HPDE6-E6E7 (cell line): Measurements from ENCODE around the gene NRGN.
"Not testable (repeated sequence)": the region's sequence is repeated elsewhere in the genome, so short reads cannot be mapped to it uniquely, and the experiment has no call there.

Experiments used
- DNase-seq: peaks from one replicate; pipeline ENCODE4 v3.0.0; 2011; ENCODE audit warnings: missing footprints; ENCODE audit errors: extremely low spot score

NRGN gene

DNA sequence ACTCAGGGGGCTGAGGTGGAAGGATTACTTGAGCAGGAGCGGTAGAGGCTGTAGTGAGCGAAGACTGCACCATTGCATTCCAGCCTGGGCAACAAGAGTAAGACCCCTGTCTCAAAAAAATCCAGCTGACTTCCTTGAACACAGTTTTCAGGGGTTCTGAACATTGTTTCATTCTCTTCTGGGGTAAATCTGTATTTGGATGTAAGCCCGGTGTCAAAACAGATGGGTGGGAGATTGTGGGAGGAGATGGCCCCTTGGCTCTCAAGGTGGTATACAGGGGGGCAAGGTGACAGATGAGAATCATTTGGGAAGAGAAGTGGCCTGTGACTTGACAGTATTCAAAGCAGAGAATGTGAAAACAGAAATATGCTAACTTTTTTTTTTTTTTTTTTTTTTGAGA, 17.6 kb downstream of the NRGN start:
- DNase-seq, result no peak

DNA sequence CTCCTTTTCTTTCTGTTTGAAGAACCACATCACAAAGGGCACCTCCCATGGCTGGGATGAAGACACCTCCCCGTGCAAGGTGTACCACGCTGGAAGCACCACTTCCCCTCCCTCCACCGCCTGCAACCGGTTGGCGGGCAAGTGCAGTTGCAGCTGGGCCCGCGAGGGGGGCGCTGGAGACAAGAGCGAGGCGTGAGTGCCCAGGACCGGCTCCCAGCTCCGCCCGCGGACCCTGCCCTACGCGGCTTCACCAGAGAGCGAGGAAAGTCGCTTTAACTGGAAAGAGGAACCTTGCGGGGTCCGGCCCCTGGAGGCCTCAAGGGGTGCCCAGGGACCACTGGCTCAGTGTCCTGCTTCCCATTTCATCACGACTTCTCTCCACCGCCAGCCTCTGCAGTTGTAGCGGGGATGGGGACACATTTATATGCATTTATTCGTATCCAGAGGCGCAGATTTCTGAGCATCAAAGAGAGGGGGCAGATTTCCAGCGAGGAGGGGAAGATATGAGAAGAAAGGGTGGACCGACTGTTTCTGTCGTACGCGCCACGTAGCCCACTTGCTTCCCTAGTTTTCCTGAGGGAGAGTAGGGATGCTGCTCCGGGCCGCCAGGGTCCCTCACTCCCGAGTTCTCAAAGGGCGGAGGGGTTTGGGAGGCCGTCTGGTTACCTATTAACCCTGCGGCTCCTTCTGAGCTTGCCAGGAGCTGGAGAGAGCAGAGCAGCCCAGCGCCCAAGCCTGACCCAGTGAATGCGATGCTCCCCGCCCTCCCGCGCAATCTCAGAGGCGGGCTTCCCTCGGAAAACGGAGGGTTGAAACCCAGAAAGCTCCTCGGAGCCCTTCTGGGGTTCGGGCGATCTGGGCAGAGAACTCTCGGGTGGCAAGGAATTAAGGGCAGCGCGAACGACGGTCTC, 18.9 kb downstream of the NRGN start:
- no peak for DNase-seq

DNA sequence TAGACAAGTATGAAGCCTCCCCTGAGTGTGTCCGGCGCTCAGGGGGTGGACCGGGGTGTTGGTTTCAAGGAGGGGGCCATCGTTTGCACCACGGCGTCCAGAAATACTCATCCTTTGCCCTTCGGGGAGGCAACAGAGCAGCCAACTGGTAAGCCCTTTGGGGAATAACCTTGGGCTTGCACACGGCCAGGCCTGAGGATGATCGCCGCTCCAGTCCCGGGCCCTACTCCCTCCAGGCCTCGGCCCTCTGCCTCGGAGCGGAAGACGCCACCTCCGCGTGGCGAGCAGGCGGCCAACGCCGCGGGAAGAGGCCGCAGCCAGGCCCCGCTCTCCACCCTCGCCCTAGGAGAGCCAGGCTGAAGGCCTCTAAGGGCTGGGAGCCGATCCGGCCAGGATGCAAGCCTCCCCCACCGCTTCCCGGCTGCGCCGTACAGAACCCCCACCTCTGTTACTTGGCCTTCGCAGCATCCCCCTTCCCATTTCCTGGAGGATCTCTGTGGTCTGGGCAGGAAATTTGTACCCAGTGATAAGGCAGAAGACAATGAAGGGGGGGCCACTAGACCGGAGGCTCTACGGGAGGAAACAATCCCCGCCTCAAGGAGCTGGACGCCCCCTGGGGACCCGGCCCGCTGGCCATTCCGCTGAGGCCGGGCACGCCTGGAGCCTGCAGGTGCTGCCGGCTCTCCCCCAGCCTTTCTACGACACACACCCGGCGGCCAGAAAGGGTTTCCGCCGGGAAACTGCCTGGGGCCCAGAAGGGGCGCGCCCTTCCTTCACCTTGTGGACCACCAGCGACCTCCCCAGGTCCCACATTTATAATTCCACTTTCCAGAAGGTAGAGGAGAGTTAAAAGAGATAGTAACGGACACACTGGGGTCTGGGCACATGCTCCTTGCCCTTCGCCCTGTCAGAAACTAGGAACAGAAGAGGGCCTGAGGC, 19.8 kb downstream of the NRGN start:
- no peak for DNase-seq

DNA sequence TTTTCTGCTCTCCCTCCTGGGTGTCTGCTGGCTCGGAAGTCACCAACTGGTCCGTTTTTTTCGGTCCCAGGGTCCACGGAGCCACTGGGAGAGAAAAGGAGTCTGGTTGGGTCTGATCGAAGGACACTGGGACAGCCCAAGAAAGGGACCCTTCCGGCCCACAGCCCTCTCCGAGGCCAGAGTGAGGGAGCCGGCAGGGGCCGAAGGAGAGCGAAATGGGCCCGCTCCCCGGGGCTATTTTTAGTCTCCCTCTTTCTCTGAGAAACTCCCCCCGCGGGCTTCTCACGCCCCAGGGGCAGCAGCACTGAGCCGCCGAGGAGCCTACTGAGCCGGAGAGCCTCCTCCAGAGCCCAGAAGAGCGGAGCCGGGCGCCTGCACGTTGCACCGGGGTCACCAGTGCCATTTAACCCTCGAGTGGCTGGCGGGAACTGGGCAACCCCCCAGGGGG, 20.5 kb downstream of the NRGN start:
- DNase-seq, result no peak

DNA sequence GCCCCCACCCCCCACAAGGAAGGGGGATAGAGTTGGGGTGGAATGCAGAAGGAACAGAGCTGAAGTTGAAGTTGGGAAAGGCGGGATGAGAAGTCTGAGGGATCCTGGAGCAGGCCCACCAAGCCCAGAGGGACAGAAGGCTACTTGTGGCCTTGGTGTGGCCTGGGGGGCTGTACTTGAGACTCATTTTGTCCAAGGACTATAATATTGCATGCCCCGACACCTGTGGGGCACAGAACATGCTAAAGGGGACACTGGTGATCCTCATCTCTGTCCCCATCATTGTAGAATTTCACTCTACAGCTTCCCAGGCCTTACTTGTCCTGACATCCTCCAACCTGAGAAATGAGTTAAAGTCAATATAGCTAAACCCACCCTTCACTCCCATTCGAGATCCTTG, 21.1 kb downstream of the NRGN start:
- DNase-seq, result no peak

DNA sequence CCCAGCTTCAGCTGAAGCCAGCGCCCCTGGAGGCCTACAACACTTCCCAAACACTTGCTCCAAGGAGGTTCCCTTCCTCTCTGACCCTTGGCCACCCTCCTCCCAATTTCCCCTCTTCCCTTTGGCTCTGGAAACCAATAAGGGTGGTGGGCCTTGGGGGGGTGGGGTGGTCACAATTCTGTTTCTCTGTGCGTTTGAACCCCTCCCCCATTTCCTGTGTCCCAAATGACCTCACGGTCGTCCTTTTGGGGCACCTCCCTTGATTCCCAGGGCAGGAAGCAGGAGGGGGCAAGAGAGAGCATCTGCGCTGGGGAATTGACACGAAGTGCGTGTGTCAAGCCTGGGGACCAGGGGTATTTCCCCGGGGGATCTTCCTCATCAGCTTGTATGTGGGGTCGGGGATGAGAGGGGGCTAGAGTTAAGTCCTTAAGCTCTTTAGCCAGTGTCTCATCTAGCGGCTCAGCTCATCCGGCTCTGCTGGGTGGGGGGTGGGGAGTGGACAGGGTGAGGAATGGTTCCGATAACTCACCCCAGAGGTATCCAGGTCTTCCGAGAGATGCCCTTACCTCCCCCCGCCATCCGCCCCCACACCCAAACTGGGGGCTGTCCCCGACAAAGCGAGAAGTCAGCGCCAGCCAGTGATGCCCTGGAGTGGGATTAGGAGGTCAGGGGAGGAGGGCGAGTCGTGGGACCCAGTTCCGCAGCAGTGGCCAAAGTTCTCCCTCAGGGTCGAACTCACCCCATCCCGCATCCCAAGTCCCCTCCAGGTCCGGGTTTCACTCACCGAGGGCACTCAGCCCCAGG, 21.8 kb downstream of the NRGN start:
- DNase-seq, result no peak

DNA sequence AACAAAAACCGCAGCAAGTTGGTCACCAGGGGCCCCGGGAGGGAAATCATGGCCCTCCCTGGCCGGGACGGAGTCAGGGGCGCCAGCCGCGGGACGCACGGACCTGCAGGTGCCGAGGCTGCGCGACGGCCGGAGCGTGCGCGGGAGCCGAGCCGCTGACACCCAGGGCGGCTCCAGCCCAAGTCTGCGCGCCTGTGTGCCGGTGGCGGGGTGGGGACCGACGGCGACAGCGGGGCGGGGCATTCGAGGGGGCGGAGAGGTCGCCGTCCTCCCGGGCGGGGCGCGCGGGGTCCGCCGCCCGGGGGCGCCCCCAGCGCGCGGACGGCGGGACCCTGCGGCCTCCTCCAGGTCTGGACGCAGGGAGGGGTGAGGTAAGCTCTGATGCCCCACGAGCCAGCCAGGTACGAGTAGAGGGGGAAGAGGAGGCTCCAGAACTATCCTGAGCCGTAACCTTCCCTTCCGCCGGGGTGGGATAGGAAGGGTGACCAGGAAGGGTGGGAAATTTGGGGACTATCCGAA, 22.4 kb downstream of the NRGN start, which contains the start of gene ESAM:
Gene ESAM, minus strand, starts transcription at position 186 of the 519 bp plus-strand sequence. Its CDS starts 136 bp downstream, at position 50.
- DNase-seq, result no peak

DNA sequence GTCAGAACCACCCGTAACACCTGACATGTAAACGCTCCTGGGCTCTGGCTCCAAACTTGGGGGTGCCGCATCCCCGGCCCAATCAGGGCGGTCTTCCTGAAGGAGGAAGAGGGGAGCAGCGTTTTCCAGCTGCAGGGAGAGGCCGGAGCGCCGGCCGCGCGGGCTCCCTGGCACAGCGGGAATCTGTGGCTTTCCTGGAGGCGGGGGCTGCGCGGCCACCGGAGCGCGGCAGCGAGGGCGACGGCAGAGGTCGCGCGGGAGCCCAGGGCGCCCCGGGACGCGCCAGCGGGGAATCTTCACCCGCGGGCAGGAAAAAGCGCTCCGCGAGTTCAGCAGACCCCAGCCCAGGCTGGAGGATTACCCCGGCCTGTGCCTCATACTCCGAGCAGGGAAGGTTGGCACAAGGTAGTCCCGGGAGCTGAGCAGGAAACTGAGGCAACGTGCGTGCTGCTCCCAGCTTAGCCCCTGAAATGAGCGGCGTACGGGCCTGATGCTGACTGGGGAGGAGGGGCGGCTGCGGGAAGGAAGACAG, 22.9 kb downstream of the NRGN start:
- no peak for DNase-seq

DNA sequence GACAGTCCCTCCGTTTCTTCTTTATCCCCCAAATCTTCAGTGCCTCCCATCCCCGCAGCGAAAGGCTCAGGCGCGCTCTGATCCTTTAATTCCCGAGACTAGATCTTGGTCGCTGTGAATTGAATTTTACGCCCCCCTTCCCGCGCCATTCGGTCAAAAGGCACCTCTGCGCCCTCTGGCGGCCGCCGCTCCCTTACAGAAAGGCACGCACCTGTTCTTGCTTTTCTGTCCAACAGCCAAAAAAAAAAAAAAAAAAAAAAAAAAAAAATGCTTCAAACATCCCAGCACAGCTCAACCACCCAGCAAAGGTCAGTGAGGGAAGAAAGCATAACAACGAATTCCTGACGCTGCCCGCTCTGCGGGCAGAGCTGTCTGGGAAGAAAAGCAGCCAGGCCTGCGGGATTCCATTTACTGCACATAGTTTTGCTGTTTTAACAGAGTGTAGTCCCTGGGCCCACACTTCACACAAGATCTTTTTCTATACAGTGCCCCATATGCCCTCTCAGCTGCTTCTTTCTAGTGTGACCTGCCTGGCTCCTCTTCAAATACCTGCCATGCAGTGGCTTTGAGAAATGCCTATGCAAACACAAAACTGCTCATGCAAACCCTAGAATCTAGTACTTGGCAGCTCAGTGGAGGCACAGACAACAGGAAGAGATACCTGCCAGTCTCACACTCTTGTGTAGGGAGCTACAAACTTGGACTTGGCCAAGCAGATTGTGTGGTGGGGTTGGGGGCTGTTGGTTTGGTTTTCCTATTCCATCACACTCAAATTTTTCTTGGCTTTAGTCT, 23.6 kb downstream of the NRGN start:
- no peak for DNase-seq

DNA sequence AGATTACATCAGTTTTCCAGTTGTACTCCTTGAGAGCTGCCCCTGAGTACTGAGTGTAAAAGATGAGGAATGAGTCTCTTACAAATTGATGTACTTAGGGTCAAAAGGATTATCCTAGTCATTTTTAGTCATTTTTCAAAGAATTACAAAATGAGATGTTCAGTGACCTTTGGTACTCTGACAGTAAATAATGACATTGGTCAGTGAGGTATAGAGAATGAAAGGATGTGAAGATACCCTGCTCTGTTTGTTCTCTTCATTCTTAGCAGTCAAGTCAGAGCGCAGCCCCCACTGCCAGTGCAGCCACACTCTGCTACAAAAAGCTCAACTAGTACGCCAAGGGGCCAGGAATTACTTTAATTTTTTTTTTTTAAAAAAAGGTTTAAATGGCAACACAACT, 26.4 kb downstream of the NRGN start:
- no peak for DNase-seq

DNA sequence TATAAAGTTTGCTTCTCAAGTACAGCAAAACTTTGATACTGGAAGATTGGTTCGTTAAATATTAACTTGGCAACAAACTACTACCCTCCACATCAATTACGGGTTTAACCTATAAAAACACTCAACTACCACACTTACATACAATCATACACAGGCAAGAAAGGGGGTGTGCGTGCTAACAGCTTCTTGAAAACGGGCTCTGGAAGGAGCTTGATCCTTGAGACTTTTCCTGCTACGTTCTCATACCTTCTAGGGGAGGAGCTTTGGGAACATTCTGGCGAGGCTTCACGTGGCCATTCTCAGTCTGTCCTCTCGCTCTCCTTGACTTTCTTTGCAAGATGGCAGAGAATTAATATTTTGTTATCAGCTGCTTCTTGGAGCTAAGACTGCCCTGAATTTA, 29.2 kb downstream of the NRGN start:
- DNase-seq, result no peak

DNA sequence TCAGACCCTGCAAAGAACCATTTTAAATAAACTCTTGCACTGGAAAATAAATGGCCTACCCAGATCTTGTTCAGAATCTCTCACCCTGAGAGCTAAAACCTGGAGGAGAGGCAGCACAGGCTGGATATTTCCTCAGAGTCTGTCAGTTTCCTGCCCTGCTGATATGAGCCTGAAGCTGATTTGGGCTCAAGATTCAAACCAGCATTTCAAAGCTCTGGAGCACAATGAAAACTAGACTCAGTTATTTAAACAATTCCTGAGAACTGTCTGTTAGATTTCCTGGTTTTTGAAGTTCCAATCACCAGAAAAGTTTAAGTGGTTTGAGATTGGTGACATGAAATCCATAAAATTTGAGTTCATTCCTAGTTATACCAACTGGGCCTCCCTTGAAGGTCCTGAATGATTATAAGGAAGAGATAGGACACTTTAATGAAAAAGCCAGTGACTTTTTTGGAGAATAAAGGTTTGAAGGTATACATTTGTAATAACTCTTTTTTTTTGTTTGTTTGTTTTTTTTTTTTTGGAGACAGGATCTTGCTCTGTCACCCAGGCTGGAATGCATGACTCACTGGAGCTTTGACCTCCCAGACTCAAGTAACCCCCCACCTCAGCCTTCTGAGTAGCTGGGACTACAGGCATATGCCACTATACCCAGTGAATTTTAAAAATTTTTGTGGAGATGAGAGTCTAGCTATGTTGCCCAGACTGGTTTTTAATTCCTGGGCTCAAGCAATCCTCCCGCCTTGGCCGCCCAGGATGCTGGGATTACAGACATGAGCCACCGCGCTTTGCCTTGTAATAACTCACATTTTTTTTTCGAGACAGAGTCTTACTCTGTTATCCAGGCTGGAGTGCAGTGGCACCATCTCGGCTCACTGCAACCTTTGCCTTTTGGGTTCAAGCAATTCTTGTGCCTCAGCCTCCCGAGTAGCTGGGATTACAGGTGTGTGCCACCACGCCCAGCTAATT, 30.3 kb downstream of the NRGN start:
- DNase-seq, result no peak

DNA sequence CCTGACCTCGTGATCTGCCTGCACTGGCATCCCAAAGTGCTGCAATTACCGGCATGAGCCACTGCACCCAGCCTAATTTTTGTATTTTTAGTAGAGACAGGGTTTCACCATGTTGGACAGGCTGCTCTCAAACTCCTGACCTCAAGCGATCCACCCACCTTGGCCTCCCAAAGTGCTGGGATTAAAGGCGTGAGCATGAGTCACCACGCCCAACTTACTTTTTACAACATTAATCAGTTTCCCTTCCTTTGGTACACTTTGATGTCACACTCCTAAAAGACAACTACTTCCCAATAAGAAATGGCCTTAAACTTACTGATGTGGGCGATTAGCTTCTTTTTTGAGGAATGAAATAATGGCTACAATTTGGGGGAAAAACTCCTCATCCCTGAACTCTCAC, 31.2 kb downstream of the NRGN start:
- DNase-seq, result not testable (repeated sequence)

DNA sequence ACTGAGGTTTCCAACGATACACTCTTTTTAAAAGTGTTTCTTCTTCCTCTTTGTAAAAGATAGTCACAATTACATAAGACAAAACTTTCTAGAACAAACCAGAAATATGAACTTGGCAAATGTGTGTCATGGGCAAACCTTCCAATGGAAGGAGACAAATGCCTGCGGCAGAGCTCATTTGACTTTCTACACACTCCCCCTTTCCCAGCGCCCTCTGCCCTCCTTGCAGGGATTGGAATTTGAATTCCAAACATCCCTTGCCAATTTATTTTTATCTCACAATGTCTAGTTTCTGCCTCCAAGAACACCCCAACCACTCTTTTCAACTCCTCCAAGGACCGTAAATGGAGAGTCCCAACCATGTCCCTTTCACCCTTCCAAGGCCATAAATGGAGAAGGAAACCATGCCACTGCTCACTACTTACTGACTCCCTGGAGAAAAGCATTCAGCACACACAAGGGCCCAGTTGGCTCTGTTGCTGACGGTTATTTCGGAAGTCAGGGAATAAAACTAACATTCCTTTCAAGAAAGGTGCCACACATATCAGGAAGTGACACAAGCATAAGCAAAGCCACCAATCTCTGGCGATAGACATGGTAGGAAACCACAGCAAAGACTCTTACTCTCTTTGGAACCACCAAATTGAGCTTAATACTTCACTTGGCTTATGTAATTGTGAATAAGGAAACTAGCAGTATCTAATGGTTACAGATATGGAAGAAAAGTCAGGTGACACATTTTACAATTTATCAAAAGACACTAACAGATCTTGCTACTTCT, 37.3 kb downstream of the NRGN start:
- DNase-seq, result no peak

DNA sequence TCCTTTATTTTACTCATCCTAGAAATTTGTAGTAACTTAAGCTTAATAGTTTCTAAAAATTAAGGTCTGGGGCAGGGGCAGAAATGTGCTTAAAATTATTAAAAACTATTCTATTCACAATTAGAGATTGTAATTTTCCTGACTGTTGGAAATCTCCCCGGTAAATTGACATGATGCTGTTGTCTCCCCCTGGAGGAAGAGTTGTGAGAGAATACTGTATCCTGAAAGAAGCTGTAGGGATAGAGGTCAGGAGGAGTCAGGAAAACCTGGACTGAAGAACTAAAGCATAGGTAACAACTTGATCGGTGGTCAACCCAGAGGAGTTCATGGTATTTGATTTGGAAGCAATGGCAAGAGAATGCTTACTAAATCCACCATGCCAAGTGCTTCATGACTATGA, 38.5 kb downstream of the NRGN start:
- no peak for DNase-seq

DNA sequence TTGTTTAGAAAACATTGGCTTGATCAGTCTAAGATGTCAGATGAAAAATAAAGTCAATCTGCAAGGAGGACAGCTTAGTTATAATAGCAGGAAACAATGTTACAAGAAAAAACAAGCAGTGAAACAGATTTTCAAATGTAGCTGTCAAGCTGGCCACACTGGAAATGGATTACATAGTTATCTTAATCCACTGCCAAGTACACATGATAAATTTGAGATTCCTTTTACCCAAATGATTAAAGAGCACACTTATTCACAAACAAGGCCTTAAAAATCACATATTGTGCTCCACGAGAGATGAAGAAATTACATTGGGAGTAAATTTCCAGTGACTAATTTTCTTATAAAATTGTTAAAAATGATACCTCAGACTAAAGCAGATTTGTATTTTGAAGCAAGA, 39.8 kb downstream of the NRGN start:
- no peak for DNase-seq

DNA sequence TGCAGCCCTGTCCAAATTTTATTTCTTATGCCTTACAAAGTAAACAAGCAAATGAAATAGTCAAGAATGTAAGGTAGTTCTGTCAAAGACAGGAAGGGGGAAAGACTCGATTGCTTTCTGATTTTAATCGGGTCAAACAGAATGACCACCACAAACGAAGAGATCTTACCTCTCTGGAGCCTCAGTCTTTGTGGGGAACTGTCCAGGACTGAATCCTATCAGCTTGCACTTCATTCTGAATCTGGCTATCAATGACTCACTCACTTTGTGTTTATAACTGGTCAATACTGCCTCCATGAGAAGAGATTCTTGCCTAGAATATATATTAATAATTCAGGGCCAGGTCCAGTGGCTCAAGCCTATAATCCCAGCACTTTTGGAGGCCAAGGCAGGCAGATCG, 43.3 kb downstream of the NRGN start:
- DNase-seq, result no peak

DNA sequence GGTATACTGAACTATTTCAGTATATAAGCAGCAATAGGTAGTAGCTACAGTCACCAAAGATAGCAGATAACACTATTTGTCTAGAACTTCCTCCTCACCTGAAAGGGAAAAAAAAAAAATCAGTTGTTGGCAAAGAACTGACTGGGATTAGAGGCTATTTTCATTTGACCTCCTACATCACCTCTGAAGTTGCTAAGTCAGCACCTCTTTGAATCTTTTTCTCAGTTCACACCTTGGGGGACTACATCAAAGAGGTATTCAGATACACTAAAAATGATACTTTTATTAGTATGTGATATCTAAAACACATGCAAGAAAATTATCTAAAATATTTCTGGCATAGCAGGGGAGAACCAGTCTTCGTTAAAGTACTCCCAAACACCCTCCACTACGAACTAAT, 44.3 kb downstream of the NRGN start:
- no peak for DNase-seq
